Activated CD4-positive, CD25-positive, alpha-beta regulatory T cell treated with anti-CD3 and anti-CD28 coated beads, Interleukin-2, amount 50 U/mL, for 72 hours (primary cell): Measurements from ENCODE around the gene NXN.
"Not testable (repeated sequence)": the region's sequence is repeated elsewhere in the genome, so short reads cannot be mapped to it uniquely, and the experiment has no call there.

ENCODE experiments used
- DNase-seq: peaks from one replicate; pipeline ENCODE4 v3.0.0; 2021

The NXN gene

GRCh38 chr17:791829-792228 is 187.7 kb downstream of the NXN start:
- no peak for DNase-seq

- DNase-seq: not testable (repeated sequence)
Observed at GRCh38 chr17:790874-791247, 188.7 kb downstream of the NXN start.

GRCh38 chr17:789931-790873 is 189.4 kb downstream of the NXN start:
- DNase-seq: not testable (repeated sequence)

- DNase-seq: no peak
Observed at GRCh38 chr17:789160-789840, 190.3 kb downstream of the NXN start.

GRCh38 chr17:788551-788950 is 191.0 kb downstream of the NXN start:
- no peak for DNase-seq

- no peak for DNase-seq
Observed at GRCh38 chr17:787641-788221, 191.8 kb downstream of the NXN start.

GRCh38 chr17:785901-786300 is 193.7 kb downstream of the NXN start:
- DNase-seq: not testable (repeated sequence)

GRCh38 chr17:784143-784542 is 195.4 kb downstream of the NXN start:
- DNase-seq: no peak

- DNase-seq: peak; percentile 98
Observed at GRCh38 chr17:781805-782731, 197.5 kb downstream of the NXN start, which contains the start of the genes GLOD4 and MRM3. Gene GLOD4, minus strand, starts transcription at chr17:782280. Its CDS starts 25 bp downstream, at chr17:782255. Gene MRM3, plus strand, starts transcription at chr17:782353. Its CDS starts 26 bp downstream, at chr17:782379.

GRCh38 chr17:778096-778495 is 201.5 kb downstream of the NXN start:
- no peak for DNase-seq

- no peak for DNase-seq
Observed at GRCh38 chr17:774313-774584, 205.3 kb downstream of the NXN start.

GRCh38 chr17:773467-774312 is 205.9 kb downstream of the NXN start:
- no peak for DNase-seq

GRCh38 chr17:773016-773415 is 206.6 kb downstream of the NXN start:
- DNase-seq: no peak

GRCh38 chr17:767076-767475 is 212.5 kb downstream of the NXN start:
- no peak for DNase-seq

GRCh38 chr17:760371-760770 is 219.2 kb downstream of the NXN start:
- no peak for DNase-seq

GRCh38 chr17:759964-760363 is 219.6 kb downstream of the NXN start:
- DNase-seq: no peak

- DNase-seq: not testable (repeated sequence)
Observed at GRCh38 chr17:756010-756567, 223.5 kb downstream of the NXN start.

- DNase-seq: not testable (repeated sequence)
Observed at GRCh38 chr17:755319-755961, 224.1 kb downstream of the NXN start.

GRCh38 chr17:753418-753817 is 226.2 kb downstream of the NXN start:
- DNase-seq: no peak

- no peak for DNase-seq
Observed at GRCh38 chr17:752620-753219, 226.9 kb downstream of the NXN start.
